ENCODE results near the gene DNAJC7. TPM values are rescaled to one million over a fixed set of nuclear protein-coding genes. Genes with fewer than 3 reads are reported as not detected.

The DNAJC7 gene
- total RNA-seq, 2 donors from 2014 or later: 112 to 116 TPM

DNA sequence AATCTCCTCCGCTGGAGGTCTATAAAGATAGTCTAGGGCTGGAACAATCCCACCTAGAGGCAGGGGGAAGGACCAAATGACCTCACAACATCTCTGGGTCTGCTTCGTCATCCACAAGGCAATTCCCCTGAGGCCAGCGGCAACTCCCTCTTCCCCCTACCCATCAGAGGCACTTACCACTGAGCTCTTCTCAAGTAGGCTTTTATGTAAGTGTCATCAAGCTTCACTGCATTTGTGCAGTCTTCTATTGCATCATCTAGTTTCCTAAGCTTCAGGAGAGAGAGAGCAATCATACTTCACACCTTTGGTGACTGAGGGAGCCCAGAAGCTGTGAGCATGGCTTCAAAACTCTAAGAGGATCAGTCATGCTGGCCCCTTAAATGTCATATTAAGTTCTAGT lies 29.6 kb downstream of the DNAJC7 start:
- Mint-ChIP-seq H3K36me3 (ENCODE audit: low read depth) (peaks cover 91% of the 10 kb centered on the region), H3K4me1 (no peaks in the 10 kb centered on the region), H3K27me3 (ENCODE audit: insufficient read depth) (no peaks in the 10 kb centered on the region), H3K27ac (no peak overlapping the region), H3K4me3 (no peak overlapping the region), H3K9me3 (no peaks in the 10 kb centered on the region)
- TF ChIP-seq, protein P1, sequence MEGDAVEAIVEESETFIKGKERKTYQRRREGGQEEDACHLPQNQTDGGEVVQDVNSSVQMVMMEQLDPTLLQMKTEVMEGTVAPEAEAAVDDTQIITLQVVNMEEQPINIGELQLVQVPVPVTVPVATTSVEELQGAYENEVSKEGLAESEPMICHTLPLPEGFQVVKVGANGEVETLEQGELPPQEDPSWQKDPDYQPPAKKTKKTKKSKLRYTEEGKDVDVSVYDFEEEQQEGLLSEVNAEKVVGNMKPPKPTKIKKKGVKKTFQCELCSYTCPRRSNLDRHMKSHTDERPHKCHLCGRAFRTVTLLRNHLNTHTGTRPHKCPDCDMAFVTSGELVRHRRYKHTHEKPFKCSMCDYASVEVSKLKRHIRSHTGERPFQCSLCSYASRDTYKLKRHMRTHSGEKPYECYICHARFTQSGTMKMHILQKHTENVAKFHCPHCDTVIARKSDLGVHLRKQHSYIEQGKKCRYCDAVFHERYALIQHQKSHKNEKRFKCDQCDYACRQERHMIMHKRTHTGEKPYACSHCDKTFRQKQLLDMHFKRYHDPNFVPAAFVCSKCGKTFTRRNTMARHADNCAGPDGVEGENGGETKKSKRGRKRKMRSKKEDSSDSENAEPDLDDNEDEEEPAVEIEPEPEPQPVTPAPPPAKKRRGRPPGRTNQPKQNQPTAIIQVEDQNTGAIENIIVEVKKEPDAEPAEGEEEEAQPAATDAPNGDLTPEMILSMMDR (conservative IDR thresholded peaks at IDR 0.05): no peak
- no peak overlapping the region for H3K27ac ChIP-seq (ENCODE audit: low read depth, low read length)
- H3K36me3 ChIP-seq (ENCODE audit: control insufficient read depth, insufficient read depth, low read length): peaks cover 95% of the 10 kb centered on the region
- no peaks in the 10 kb centered on the region for H3K27me3 ChIP-seq (ENCODE audit: control insufficient read depth, insufficient read depth, low read length, poor library complexity, severe bottlenecking)
- no peaks in the 10 kb centered on the region for H3K4me1 ChIP-seq (ENCODE audit: control insufficient read depth, insufficient read depth, low read length)
- no peak for DNase-seq
- 96 to 100% methylated on average over 2 to 3 of the region's 3 CpGs for WGBS, 2 experiments (ENCODE audit: insufficient coverage in 1 of 2, insufficient read length in 1 of 2)
- H3K4me3 ChIP-seq (ENCODE audit: low read length): no peak overlapping the region
- H3K9ac ChIP-seq (ENCODE audit: extremely low read depth, low read length, poor library complexity, severe bottlenecking): no peak overlapping the region
- H3K9me3 ChIP-seq (ENCODE audit: control insufficient read depth, low read length): no peaks in the 10 kb centered on the region

DNA sequence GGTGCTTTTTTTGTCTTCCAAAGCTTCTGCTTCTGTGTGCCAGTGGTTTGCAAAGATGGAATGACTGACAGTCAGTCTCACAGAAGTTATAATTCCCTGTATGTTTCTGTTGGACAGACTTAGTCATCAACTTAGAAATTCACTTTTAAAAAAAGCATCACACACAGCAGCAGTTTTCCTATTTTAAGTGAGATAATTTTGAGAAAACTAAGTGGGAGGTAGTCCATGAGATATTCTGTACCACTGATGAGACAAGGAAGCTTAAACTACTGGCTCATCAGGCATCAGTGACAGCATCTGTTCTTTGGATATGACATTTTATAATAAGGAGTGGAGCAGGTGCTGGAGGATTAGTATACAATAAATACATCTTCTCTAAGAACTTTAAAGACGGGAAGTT lies 30.6 kb downstream of the DNAJC7 start:
- H3K36me3 ChIP-seq (ENCODE audit: control insufficient read depth, insufficient read depth, low read length): peaks cover 97% of the 10 kb centered on the region
- no peak overlapping the region for H3K9ac ChIP-seq (ENCODE audit: extremely low read depth, low read length, poor library complexity, severe bottlenecking)
- H3K27ac ChIP-seq (ENCODE audit: low read depth, low read length): no peak overlapping the region
- Mint-ChIP-seq H3K27ac (no peak overlapping the region), H3K4me3 (no peak overlapping the region), H3K9me3 (no peaks in the 10 kb centered on the region), H3K4me1 (no peaks in the 10 kb centered on the region), H3K27me3 (ENCODE audit: insufficient read depth) (no peaks in the 10 kb centered on the region), H3K36me3 (ENCODE audit: low read depth) (peaks cover 91% of the 10 kb centered on the region)
- no peaks in the 10 kb centered on the region for H3K4me1 ChIP-seq (ENCODE audit: control insufficient read depth, insufficient read depth, low read length)
- H3K27me3 ChIP-seq (ENCODE audit: control insufficient read depth, insufficient read depth, low read length, poor library complexity, severe bottlenecking): no peaks in the 10 kb centered on the region
- no peak overlapping the region for H3K4me3 ChIP-seq (ENCODE audit: low read length)
- no peak for DNase-seq
- no peaks in the 10 kb centered on the region for H3K9me3 ChIP-seq (ENCODE audit: control insufficient read depth, low read length)
- 100% methylated on average over 1 of the region's 1 CpG; no CpG with 5 or more reads in 1 of the 2 experiments for WGBS, 2 experiments (ENCODE audit: insufficient coverage in 1 of 2, insufficient read length in 1 of 2)
- TF ChIP-seq, protein P1 (conservative IDR thresholded peaks at IDR 0.05): no peak

DNA sequence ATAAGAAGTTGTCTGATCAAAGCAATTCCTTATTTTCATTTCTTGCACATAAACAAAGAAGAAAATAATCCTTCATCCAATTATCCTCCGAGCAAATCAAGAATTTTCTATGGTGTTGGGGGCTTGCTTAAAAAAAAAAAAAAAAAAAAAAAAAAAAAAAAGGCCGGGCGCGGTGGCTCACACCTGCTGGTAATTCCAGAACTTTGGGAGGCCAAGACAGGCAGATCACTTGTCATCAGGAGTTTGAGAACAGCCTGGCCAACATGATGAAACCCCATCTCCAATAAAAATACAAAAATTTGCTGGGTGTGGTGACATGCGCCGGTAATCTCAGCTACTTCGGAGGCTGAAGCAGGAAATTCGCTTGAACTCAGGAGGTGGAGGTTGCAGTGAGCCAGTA lies 31.3 kb downstream of the DNAJC7 start:
- Histone ChIP-seq H3K36me3 (ENCODE audit: control insufficient read depth, insufficient read depth, low read length) (peaks cover 96% of the 10 kb centered on the region), H3K9me3 (ENCODE audit: control insufficient read depth, low read length) (no peaks in the 10 kb centered on the region), H3K9ac (ENCODE audit: extremely low read depth, low read length, poor library complexity, severe bottlenecking) (no peak overlapping the region), H3K27ac (ENCODE audit: low read depth, low read length) (no peak overlapping the region), H3K4me1 (ENCODE audit: control insufficient read depth, insufficient read depth, low read length) (no peaks in the 10 kb centered on the region), H3K4me3 (ENCODE audit: low read length) (no peak overlapping the region), H3K27me3 (ENCODE audit: control insufficient read depth, insufficient read depth, low read length, poor library complexity, severe bottlenecking) (no peaks in the 10 kb centered on the region)
- Mint-ChIP-seq H3K36me3 (ENCODE audit: low read depth) (peaks cover 90% of the 10 kb centered on the region), H3K4me1 (no peaks in the 10 kb centered on the region), H3K4me3 (no peak overlapping the region), H3K9me3 (no peaks in the 10 kb centered on the region), H3K27ac (no peak overlapping the region), H3K27me3 (ENCODE audit: insufficient read depth) (no peaks in the 10 kb centered on the region)
- DNase-seq: no peak
- WGBS, 2 experiments (ENCODE audit: insufficient coverage in 1 of 2, insufficient read length in 1 of 2): 91 to 95% methylated on average over 5 to 8 of the region's 8 CpGs
- TF ChIP-seq, protein P1 (conservative IDR thresholded peaks at IDR 0.05): no peak

All from endodermal cell (in vitro differentiated cells).